ENCODE results near the gene GRID1.

DNA sequence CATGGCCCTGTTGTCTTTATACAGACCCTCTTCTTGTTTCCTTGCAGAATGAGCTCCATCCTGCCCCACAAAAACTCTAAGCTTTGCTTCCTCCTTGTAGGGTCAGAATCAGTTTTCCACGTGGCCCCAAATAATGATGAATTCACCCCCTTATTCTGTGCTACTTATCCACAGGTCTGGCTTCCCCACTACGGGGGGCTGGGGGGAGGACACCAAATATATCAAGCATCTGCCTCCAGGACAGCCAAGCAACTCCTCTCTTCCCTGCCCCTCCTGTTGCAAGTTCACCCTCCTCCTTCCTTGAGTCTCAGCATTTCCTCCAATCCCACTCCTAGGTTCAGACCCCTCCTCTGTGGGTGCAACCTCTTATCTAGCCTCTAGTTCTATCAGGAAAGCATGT, 743.3 kb downstream of the GRID1 start:
- TF ChIP-seq, protein P1, sequence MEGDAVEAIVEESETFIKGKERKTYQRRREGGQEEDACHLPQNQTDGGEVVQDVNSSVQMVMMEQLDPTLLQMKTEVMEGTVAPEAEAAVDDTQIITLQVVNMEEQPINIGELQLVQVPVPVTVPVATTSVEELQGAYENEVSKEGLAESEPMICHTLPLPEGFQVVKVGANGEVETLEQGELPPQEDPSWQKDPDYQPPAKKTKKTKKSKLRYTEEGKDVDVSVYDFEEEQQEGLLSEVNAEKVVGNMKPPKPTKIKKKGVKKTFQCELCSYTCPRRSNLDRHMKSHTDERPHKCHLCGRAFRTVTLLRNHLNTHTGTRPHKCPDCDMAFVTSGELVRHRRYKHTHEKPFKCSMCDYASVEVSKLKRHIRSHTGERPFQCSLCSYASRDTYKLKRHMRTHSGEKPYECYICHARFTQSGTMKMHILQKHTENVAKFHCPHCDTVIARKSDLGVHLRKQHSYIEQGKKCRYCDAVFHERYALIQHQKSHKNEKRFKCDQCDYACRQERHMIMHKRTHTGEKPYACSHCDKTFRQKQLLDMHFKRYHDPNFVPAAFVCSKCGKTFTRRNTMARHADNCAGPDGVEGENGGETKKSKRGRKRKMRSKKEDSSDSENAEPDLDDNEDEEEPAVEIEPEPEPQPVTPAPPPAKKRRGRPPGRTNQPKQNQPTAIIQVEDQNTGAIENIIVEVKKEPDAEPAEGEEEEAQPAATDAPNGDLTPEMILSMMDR (IDR thresholded peaks at IDR 0.05; ENCODE audit: insufficient read depth, low read depth, low read length), result no peak
- TF ChIP-seq EZH2 (IDR thresholded peaks at IDR 0.05; ENCODE audit: insufficient read depth, low read length), result no peak
